ENCODE data around the gene BARD1.

GRCh38 chr2:214853906-214854305 is 44.4 kb upstream of the BARD1 start:
- TF ChIP-seq ZBTB10 (CRISPR knock-in tag; IDR thresholded peaks at IDR 0.05; ENCODE audit: borderline replicate concordance) (no peak), SMARCC2 (IDR thresholded peaks at IDR 0.05) (peak; percentile 41; the same call in 1 of the 2 replicates), PHF21A (CRISPR knock-in tag; IDR thresholded peaks at IDR 0.05) (no peak), CREB1 (IDR thresholded peaks at IDR 0.05) (no peak), CREB1 (CRISPR knock-in tag; IDR thresholded peaks at IDR 0.05) (no peak; the same call in 1 of the 2 replicates), CTCF (CRISPR knock-in tag; IDR thresholded peaks at IDR 0.05) (no peak), ARID2 (CRISPR knock-in tag; IDR thresholded peaks at IDR 0.05; ENCODE audit: borderline replicate concordance) (no peak), FOXP4 (CRISPR knock-in tag; IDR thresholded peaks at IDR 0.05) (peak; percentile 88), CHD4 (IDR thresholded peaks at IDR 0.05; ENCODE audit: borderline replicate concordance, low read length) (no peak)
